Measurements from ENCODE around the gene KIF22.

The KIF22 gene

DNA sequence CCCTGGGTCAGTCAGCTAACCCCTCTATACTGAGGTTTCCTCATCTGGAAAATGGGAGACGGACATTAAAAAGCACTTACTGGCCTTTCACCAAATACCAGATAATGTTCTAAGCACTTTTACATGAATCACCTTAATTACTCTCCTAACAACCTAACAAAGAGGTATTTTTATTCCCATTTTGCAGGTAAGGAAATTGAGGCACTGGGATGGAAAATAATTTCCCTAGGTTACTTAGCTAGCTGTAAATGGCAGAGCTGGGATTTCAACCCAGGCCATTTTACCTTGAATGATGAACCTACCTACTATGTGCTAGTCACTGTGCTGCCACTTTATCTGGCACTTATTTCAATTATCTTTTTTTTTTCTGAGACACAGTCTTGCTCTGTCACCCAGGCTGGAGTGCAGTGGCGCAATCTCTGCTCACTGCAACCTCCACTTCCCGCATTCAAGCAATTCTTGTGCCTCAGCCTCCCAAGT lies 3.7 kb downstream of the KIF22 start:
- no peak for DNase-seq (ENCODE audit: low read depth in 2 of 2, low spot score in 1 of 2)

DNA sequence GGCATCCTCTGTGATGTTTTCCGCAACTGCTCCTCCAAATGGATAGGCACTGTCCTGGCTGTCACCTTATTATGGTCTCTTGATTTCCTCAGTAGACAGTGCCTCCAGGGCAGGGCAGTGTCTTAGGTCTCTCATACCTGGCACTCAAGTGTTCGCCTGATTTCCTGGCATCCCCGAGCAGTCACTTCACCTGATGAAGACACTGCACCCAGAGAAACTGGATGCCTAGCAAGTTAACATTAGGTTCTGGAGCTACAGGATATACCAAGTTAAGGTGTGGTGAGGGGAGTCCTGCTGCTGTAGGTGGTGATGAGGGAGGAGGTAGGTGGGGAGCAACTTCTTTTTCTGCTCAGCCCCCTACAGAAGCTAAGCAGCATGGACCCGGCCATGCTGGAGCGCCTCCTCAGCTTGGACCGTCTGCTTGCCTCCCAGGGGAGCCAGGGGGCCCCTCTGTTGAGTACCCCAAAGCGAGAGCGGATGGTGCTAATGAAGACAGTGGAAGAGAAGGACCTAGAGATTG lies 11.9 kb downstream of the KIF22 start:
- DNase-seq (ENCODE audit: low read depth in 2 of 2, low spot score in 1 of 2), result no peak

DNA sequence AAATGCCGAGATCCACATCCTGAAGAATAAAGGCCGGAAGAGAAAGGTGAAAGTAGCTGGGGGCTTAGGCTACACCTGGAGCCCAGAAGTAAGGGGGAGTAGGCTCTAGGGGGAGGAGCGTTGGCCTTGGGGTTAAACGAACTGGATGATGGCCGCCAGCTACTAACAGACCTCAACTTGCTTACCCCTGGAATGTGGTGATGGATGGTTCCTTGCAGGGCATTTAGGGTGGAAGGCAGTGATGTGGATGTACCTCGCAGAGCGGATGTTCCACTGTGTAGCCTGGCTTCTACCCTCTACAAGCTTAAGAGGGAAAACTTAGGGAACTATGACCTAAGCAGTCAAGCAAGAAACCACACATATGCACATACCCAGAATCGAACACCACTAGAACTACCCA lies 13.5 kb downstream of the KIF22 start:
- no peak for DNase-seq (ENCODE audit: low read depth in 2 of 2, low spot score in 1 of 2)

DNA sequence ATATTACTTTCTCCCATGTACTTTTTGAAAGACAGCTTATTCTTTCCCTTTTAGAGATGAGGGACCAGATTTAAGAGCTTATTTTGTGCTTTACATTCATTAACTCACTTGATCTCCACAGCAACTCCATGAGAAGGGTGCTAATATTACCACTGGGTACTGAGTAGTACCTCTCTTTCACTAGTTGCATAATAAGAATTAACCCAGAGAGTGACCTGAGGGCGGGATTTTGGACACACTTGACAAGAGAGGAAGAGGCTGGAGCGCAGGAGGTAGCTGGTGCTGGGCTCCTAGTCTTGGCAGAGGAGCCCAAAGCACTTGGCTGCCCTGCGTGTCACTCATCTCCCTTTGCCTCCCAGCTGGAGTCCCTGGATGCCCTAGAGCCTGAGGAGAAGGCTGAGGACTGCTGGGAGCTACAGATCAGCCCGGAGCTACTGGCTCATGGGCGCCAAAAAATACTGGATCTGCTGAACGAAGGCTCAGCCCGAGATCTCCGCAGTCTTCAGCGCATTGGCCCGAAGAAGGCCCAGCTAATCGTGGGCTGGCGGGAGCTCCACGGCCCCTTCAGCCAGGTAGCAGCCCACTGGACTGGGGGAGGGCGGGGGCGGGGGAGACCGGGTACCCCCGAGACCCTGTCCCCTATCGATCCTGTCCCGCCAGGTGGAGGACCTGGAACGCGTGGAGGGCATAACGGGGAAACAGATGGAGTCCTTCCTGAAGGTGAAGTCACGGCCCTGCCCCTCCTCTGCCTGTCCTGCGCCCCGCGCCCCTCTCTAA lies 14.1 kb downstream of the KIF22 start:
- no peak for DNase-seq (ENCODE audit: low read depth in 2 of 2, low spot score in 1 of 2)

DNA sequence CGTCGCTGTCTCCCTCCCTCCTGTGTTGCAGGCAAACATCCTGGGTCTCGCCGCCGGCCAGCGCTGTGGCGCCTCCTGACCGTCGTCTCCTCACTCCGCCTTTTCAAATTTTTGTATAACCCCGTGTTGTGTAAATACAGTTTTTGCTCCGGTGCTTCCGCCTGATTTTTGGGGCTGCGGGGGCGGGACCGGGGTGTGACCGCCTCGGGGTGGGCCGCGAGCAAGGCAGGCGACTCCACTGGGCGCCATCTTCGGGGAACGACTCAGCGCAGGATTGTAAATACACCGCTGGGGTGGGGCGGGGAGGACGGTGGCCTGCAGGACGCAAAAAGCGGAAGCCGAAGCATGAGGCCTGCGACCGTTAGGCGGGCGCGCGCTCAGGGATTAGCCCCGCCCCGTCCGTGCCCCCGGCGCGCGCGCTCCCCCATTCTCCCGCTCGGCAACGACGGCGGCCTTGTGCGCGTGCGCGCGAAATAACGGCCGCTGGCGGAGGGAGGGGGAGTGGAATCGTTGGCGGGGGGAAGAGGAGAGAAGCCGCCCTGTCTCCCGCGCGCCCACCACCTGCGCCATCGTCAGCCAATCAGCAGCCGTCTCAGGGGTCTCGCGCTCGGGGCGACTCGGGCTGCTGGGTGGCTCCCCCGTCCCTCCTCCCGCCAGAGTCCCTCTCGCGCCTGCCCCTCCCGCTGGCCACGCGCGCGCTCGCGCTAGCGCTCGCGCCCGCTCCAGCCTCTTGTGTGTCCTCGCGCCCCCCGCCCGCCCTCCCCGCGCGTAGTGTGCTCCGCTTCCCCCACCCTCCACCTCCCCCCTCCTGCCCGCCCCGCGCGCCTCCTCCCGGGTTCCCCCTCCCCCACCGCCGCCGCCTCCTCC lies 14.9 kb downstream of the KIF22 start:
- peak; percentile 96 for DNase-seq (ENCODE audit: low read depth in 2 of 2, low spot score in 1 of 2)

DNA sequence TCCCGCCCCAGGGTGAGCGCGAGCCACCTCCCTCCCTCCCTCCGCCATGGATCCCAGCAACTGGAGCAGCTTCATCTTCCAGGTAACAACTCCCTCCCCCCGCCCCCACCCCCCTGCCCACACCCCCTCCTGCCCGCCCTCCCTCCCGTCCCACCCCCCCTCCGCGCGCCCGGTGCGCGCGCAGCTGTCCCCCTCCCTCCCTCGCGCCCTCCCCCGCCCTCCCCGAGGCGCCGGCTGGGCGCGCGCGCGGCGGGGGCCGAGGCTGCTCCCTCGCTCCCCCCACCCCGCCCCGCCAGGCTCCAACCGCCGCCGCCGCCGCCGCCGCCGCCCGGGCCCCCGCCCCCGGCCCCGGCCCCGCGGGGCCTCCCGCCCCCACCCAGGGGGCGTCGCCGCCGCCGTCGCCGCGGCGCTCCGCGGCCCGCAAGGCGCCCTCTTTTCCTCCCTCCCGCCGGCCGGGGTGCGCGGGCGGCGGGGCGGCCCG lies 15.6 kb downstream of the KIF22 start, which contains the start of gene MAZ:
Gene MAZ (plus strand): TSS at position 431 of the 481 bp plus-strand sequence. CDS start 173 bp downstream, outside the sequence.
- no peak for DNase-seq (ENCODE audit: low read depth in 2 of 2, low spot score in 1 of 2)

DNA sequence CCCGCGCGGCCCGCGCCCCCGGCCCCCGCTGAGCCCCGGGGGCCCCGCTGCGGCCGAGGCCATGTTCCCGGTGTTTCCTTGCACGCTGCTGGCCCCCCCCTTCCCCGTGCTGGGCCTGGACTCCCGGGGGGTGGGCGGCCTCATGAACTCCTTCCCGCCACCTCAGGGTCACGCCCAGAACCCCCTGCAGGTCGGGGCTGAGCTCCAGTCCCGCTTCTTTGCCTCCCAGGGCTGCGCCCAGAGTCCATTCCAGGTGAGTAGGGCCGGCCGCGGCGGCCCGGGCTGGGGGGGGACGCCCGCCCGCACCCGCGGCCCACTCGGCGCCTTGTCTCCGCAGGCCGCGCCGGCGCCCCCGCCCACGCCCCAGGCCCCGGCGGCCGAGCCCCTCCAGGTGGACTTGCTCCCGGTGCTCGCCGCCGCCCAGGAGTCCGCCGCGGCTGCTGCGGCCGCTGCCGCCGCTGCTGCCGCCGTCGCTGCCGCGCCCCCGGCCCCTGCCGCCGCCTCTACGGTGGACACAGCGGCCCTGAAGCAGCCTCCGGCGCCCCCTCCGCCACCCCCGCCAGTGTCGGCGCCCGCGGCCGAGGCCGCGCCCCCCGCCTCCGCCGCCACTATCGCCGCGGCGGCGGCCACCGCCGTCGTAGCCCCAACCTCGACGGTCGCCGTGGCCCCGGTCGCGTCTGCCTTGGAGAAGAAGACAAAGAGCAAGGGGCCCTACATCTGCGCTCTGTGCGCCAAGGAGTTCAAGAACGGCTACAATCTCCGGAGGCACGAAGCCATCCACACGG lies 16.3 kb downstream of the KIF22 start:
- no peak for DNase-seq (ENCODE audit: low read depth in 2 of 2, low spot score in 1 of 2)

DNA sequence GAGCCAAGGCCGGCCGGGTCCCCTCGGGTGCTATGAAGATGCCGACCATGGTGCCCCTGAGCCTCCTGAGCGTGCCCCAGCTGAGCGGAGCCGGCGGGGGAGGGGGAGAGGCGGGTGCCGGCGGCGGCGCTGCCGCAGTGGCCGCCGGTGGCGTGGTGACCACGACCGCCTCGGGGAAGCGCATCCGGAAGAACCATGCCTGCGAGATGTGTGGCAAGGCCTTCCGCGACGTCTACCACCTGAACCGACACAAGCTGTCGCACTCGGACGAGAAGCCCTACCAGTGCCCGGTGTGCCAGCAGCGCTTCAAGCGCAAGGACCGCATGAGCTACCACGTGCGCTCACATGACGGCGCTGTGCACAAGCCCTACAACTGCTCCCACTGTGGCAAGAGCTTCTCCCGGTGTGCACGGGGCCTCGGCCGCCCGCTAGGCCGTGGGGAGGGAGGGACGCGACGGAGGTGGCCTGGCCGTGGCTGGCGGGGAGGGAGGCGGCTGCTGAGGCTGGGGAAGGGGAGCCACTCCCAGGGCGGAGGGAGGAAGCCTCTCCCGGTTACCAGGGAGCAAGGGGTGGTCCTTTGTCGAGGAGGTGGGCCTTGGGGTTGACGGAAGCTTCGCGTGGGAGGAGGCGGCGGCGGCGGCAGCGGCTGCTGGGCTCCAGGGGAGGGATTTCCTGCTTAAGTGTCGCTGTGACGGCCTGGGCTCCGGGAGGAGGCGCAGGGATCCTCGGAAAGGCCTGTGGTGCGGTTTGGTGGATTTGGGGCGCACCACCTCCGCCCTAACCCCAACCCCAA lies 17.1 kb downstream of the KIF22 start:
- peak; percentile 70 to 83 for DNase-seq (ENCODE audit: low read depth in 2 of 2, low spot score in 1 of 2)

DNA sequence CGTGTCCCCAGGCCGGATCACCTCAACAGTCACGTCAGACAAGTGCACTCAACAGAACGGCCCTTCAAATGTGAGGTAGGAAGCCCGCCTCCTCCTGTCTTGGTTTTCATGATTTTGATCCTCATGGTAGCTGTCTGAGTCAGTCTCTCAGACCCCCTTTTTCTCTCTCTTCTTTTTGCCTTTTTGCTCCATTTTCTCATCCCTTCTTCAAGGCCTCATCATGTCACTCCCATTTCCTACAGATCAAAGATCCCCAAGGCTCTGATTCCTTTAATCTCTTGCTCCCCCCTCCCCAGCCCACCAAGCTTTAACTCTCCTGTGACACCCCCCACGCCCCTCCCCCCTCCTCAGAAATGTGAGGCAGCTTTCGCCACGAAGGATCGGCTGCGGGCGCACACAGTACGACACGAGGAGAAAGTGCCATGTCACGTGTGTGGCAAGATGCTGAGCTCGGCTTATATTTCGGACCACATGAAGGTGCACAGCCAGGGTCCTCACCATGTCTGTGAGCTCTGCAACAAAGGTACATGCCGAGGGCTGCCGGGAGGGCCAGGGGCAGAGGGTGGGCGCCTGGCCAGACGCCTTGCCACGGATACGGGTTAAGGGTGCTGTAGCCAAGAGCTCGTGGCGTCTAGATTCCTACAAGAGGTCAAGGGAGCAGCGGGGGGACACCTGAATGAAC lies 17.8 kb downstream of the KIF22 start:
- DNase-seq (ENCODE audit: low read depth in 2 of 2, low spot score in 1 of 2), result no peak

DNA sequence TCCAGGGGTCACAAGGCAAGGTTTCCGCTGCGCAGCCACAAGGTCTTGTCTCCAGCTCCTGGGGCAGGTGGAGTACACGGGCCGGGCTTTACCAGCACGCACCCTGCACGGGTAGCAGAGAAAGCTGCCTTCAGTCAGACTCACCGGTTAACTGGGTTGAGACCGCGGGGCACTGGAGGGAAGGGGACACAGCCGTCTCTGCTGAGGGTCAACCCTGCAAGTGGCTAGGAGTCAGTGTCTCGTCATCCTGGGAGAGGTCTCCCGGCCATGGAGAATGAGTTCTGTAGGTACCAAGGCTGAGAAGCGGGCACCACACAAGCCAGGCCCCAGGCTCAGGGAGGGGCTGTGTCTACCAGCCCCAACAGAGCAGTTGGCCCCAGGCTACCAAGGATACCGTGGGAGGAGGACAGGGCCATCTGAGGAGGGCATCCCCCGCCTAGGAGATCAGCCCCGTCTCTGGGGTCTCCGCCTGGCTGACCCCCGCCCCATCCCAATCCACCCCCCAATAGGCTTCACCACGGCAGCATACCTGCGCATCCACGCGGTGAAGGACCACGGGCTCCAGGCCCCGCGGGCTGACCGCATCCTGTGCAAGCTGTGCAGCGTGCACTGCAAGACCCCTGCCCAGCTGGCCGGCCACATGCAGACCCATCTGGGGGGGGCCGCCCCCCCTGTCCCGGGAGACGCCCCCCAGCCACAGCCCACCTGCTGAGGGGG lies 18.6 kb downstream of the KIF22 start:
- DNase-seq (ENCODE audit: low read depth in 2 of 2, low spot score in 1 of 2), result no peak

DNA sequence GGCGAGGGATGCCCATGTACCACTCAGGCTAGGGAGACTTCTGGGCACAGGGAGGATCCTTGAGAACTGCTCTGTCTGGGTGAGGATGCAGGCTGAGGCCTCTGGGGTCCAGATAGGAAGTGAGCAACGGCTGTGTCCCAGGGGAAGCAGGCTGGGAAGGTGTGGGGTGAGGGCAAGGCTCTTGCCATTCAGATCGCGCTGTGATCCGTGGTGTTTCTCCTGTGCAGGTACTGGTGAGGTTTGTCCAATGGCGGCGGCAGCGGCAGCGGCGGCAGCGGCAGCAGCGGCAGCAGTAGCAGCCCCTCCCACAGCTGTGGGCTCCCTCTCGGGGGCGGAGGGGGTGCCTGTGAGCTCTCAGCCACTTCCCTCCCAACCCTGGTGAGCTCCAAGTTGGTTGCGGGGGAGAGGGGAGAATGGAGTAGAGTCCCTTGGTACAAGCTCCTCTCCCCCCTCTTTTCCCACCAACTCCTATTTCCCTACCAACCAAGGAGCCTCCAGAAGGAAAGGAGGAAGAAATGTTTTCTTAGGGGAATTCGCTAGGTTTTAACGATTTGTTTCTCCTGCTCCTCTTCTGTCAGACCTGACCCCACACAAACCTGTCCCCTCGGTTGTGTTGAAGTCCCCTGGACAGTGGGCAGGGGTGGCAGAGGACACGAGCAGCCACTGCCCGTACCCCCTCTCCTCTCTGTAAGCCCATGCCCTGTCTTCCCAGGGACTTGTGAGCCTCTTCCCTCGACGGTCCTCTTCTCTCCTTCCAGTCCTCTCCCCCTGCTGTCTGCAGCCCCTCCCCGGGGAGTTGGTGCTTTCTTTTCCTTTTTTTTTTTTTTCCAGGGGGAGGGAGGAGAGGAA lies 19.5 kb downstream of the KIF22 start:
- no peak for DNase-seq (ENCODE audit: low read depth in 2 of 2, low spot score in 1 of 2)

DNA sequence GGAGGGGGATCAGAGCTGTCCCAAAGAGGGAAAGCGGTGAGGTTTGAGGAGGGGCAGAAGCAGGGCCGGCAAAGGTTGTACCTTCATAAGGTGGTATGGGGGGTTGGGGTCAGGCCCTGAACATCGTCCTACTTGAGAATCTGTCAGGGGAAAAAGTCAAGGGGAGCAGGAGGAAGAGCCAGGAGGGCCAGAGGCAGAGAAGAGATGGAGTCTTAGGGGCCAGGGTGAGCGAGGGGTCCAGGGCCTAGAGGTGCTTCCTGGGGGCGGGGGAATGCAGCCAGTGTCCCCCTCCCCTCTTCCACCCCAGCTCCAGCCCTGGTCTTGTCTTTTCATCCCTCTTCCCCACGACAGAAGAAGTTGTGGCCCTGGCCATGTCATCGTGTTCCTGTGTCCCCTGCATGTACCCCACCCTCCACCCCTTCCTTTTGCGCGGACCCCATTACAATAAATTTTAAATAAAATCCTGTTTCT lies 20.2 kb downstream of the KIF22 start:
- DNase-seq (ENCODE audit: low read depth in 2 of 2, low spot score in 1 of 2), result no peak

DNA sequence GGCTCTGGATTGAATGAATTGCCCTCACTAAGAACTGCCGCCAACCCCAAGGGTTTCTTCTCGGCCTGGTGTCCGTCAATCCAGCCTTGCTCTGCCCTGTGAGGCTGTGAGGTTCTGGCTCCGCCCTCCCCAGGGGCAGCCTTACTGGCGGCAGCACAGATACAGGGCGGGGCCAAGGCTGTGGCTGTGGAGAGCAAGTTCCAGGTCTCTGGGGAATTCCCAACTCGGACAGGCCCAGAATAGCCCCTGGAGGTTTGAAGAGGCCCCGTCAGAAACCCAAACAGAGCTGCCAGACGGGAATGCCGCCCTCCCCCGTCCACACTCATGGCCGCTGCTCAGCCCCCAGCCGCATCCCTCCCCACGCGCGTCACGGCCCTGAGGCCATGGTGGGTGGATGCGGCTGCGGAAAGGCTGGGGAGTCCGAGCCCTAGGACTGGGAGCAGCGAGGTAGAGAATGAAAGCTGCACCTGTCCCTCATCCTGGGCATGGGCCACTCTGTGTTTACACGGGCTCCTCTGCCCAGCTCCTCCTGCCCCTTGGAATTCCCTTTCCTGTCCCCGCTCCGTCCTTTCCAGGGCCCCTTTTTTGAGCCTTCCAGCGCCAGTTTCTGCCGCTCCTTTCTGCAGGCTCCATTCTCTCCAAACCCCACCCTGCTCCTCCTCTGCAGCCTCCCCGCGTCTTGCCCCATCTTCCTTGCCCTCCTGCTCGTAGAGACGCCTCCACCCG lies 20.8 kb downstream of the KIF22 start:
- no peak for DNase-seq (ENCODE audit: low read depth in 2 of 2, low spot score in 1 of 2)

DNA sequence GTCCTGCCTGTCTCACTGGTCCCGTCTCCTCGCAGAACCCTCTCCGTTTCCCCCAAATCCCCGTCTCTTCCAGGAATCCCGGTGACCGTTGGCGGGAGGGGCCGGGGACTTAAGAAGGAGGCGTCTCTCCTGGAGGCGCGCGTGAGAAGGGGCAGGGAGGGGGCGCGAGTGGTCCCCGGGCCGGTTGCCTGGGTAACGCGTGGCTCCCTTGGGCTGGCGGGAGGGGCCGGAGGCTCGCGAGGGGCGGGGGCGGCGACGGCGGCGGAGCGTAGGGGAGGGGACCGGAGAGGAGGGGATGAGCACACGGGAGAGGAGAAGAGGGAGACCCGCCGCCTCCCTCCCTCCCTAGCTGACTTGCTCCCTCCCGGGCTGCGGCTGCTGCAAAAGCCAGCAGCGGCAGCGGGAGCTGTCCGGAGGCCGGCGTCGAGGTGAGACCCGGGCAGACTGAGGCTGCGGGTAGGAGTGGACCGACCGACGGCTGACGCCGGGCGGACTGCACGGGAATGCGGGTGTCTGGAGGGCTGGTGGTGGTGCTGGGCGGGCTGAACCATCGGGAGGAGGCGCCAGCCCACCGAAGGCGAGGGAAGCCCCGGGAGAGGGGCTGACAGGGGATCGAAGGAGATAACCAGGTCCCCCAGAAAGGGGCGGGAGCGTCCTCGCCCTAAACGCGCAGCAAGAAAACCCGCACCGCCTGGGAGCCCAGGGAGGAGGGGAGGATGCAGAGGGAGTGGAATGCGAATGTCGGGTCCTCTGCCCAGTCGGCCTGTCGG lies 21.5 kb downstream of the KIF22 start, which contains the start of gene PRRT2:
Gene PRRT2 (plus strand): TSS at position 298 of the 770 bp plus-strand sequence. CDS start 862 bp downstream, outside the sequence.
- no peak for DNase-seq (ENCODE audit: low read depth in 2 of 2, low spot score in 1 of 2)

DNA sequence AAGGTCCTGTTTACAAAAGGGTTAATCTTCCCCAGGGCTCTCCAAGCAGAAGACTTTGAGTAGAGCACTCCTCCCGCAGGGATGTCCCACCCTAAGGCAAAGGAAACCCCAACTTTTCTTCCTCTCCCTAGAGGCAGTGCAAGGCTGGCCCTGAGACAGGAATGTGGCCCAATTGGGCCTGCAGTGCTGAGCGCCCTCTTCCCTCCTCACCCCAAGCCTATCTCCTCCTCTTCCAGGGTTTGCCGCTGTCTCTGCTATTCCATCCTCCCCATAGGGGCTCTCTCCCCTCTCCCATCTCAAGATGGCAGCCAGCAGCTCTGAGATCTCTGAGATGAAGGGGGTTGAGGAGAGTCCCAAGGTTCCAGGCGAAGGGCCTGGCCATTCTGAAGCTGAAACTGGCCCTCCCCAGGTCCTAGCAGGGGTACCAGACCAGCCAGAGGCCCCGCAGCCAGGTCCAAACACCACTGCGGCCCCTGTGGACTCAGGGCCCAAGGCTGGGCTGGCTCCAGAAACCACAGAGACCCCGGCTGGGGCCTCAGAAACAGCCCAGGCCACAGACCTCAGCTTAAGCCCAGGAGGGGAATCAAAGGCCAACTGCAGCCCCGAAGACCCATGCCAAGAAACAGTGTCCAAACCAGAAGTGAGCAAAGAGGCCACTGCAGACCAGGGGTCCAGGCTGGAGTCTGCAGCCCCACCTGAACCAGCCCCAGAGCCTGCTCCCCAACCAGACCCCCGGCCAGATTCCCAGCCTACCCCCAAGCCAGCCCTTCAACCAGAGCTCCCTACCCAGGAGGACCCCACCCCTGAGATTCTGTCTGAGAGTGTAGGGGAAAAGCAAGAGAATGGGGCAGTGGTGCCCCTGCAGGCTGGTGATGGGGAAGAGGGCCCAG lies 22.4 kb downstream of the KIF22 start:
- no peak for DNase-seq (ENCODE audit: low read depth in 2 of 2, low spot score in 1 of 2)

Data from stimulated activated CD8-positive, alpha-beta memory T cell treated with anti-CD3 and anti-CD28 coated beads, Interleukin-4, amount 100 ng/mL, for 4 hours (primary cell).